Astrocyte (in vitro differentiated cells and primary cell): Measurements from ENCODE around the gene SLC18A2. TPM values are rescaled to one million over a fixed set of nuclear protein-coding genes. Genes with fewer than 3 reads are reported as not detected.

Source experiments
- DNase-seq: peaks from one replicate; pipeline ENCODE4 v3.0.0-alpha.2; 2010; ENCODE audit warnings: low read depth
- FAIRE-seq: peaks from 2 replicates; lab custom pipeline; 2011; peaks lifted over from hg19 to GRCh38; lab: Jason Lieb, UNC
- H2AFZ ChIP-seq: 2 replicates; pipeline ENCODE4 v1.6.0; 2012; ENCODE audit warnings: low read depth, low read length, inconsistent platforms
- H3K27ac ChIP-seq: 2 replicates; pipeline ENCODE4 v1.5.1; 2011; ENCODE audit warnings: low read depth, low read length, inconsistent platforms
- H3K27me3 ChIP-seq: 2 replicates; pipeline ENCODE4 v1.6.0; 2011; ENCODE audit warnings: low read length, inconsistent platforms; ENCODE audit not compliant: insufficient read depth
- H3K36me3 ChIP-seq: 2 replicates; pipeline ENCODE4 v1.5.1; 2011; ENCODE audit warnings: low read length, inconsistent platforms; ENCODE audit not compliant: insufficient read depth
- H3K4me1 ChIP-seq: 2 replicates; pipeline ENCODE4 v1.5.1; 2011; ENCODE audit warnings: low read length, inconsistent platforms; ENCODE audit not compliant: insufficient read depth
- H3K4me2 ChIP-seq: 2 replicates; pipeline ENCODE4 v1.6.0; 2012; ENCODE audit warnings: low read length, inconsistent platforms
- H3K4me3 ChIP-seq: 2 replicates; pipeline ENCODE4 v1.5.1; 2011; ENCODE audit warnings: low read depth, mild to moderate bottlenecking, low read length, inconsistent platforms; ENCODE audit not compliant: insufficient read depth
- H3K79me2 ChIP-seq: 2 replicates; pipeline ENCODE4 v1.6.0; 2012; ENCODE audit warnings: mild to moderate bottlenecking, low read length, inconsistent platforms; ENCODE audit not compliant: insufficient read depth
- H3K9ac ChIP-seq: 2 replicates; pipeline ENCODE4 v1.6.0; 2012; ENCODE audit warnings: mild to moderate bottlenecking, low read length, inconsistent platforms
- H3K9me3 ChIP-seq: 2 replicates; pipeline ENCODE4 v1.5.1; 2012; ENCODE audit warnings: low read depth, mild to moderate bottlenecking, low read length, inconsistent platforms; ENCODE audit not compliant: insufficient read depth
- H4K20me1 ChIP-seq: 2 replicates; pipeline ENCODE4 v1.6.0; 2012; ENCODE audit warnings: low read length, inconsistent platforms; ENCODE audit not compliant: insufficient read depth
- H3K27ac Mint-ChIP-seq: one replicate; pipeline ENCODE4 v1.8.0; 2021; ENCODE audit warnings: mild to moderate bottlenecking, mixed read lengths; ENCODE audit not compliant: unreplicated experiment
- H3K27me3 Mint-ChIP-seq: one replicate; pipeline ENCODE4 v1.8.0; 2021; ENCODE audit warnings: low read depth, mixed read lengths; ENCODE audit not compliant: unreplicated experiment
- H3K36me3 Mint-ChIP-seq: one replicate; pipeline ENCODE4 v1.8.0; 2021; ENCODE audit warnings: low read depth, mixed read lengths; ENCODE audit not compliant: unreplicated experiment
- H3K4me1 Mint-ChIP-seq: one replicate; pipeline ENCODE4 v1.8.0; 2021; ENCODE audit warnings: low read depth, mixed read lengths; ENCODE audit not compliant: unreplicated experiment
- H3K4me3 Mint-ChIP-seq: one replicate; pipeline ENCODE4 v1.8.0; 2021; ENCODE audit warnings: mild to moderate bottlenecking, moderate library complexity, mixed read lengths; ENCODE audit not compliant: unreplicated experiment
- H3K9me3 Mint-ChIP-seq: one replicate; pipeline ENCODE4 v1.8.0; 2021; ENCODE audit warnings: mild to moderate bottlenecking, mixed read lengths; ENCODE audit not compliant: unreplicated experiment
- CTCF ChIP-seq: IDR thresholded peaks from 2 replicates; pipeline ENCODE4 v1.5.1; 2011; ENCODE audit warnings: low read depth, mild to moderate bottlenecking, inconsistent platforms, low read length, moderate library complexity; ENCODE audit not compliant: insufficient read depth
- EZH2 ChIP-seq: IDR thresholded peaks from 2 replicates; pipeline ENCODE4 v1.6.1; 2012; ENCODE audit warnings: mild to moderate bottlenecking, low read length, inconsistent platforms; ENCODE audit not compliant: insufficient read depth
- total RNA-seq: library from RNA; stranded (reverse); gene quantifications from 2 replicates; pipeline ENCODE4 v1.2.1, GENCODE V29; 2021

SLC18A2 gene
- total RNA-seq, 1 donor from 2014 or later = not detected

GRCh38 chr10:117212176-117212575, 28.7 kb upstream of the SLC18A2 start:
- DNase-seq (no peak), FAIRE-seq (no peak)
- Histone ChIP-seq H3K9me3 (peaks cover 3% of the 10 kb centered on the region), H3K27ac (no peak overlapping the region), H3K4me2 (no peak overlapping the region), H3K36me3 (no peaks in the 10 kb centered on the region), H3K4me1 (peaks cover 7% of the 10 kb centered on the region), H3K9ac (no peak overlapping the region), H3K79me2 (no peaks in the 10 kb centered on the region), H4K20me1 (no peaks in the 10 kb centered on the region), H3K4me3 (no peak overlapping the region), H3K27me3 (peaks cover 33% of the 10 kb centered on the region), H2AFZ (no peak overlapping the region)
- Mint-ChIP-seq H3K9me3 (peaks cover 19% of the 10 kb centered on the region), H3K27ac (no peak overlapping the region), H3K4me1 (no peaks in the 10 kb centered on the region), H3K27me3 (peaks cover 36% of the 10 kb centered on the region), H3K36me3 (no peaks in the 10 kb centered on the region), H3K4me3 (no peak overlapping the region)
- TF ChIP-seq EZH2 (no peak), CTCF (no peak)

- TF ChIP-seq CTCF (no peak), EZH2 (no peak)
- FAIRE-seq (no peak), DNase-seq (no peak)
- Mint-ChIP-seq H3K36me3 (no peaks in the 10 kb centered on the region), H3K4me3 (no peak overlapping the region), H3K27me3 (peaks cover 33% of the 10 kb centered on the region), H3K9me3 (peaks cover 17% of the 10 kb centered on the region), H3K27ac (no peak overlapping the region), H3K4me1 (no peaks in the 10 kb centered on the region)
- Histone ChIP-seq H3K36me3 (no peaks in the 10 kb centered on the region), H2AFZ (no peak overlapping the region), H3K27ac (no peak overlapping the region), H3K4me3 (no peak overlapping the region), H3K4me2 (no peak overlapping the region), H3K9ac (no peak overlapping the region), H3K4me1 (peaks cover 9% of the 10 kb centered on the region), H3K9me3 (peaks cover 3% of the 10 kb centered on the region), H3K79me2 (no peaks in the 10 kb centered on the region), H4K20me1 (no peaks in the 10 kb centered on the region), H3K27me3 (peaks cover 35% of the 10 kb centered on the region)
These were observed 26.5 kb upstream of the SLC18A2 start for GRCh38 chr10:117214401-117214800.

GRCh38 chr10:117215079-117215478, 25.8 kb upstream of the SLC18A2 start:
- Histone ChIP-seq H3K9me3 (peaks cover 3% of the 10 kb centered on the region), H3K4me2 (no peak overlapping the region), H3K27me3 (peaks cover 30% of the 10 kb centered on the region), H3K4me3 (no peak overlapping the region), H3K79me2 (no peaks in the 10 kb centered on the region), H3K4me1 (peaks cover 9% of the 10 kb centered on the region), H3K36me3 (no peaks in the 10 kb centered on the region), H3K9ac (no peak overlapping the region), H4K20me1 (no peaks in the 10 kb centered on the region), H2AFZ (no peak overlapping the region), H3K27ac (no peak overlapping the region)
- Mint-ChIP-seq H3K27me3 (peaks cover 33% of the 10 kb centered on the region), H3K4me1 (no peaks in the 10 kb centered on the region), H3K4me3 (no peak overlapping the region), H3K27ac (no peak overlapping the region), H3K9me3 (peaks cover 15% of the 10 kb centered on the region), H3K36me3 (no peaks in the 10 kb centered on the region)
- no peak for DNase-seq
- TF ChIP-seq CTCF (no peak), EZH2 (no peak)
- no peak for FAIRE-seq
